Gastroesophageal sphincter (tissue), 4 donors: Measurements from ENCODE around the gene KAZN. TPM values are rescaled to one million over a fixed set of nuclear protein-coding genes. Genes with fewer than 3 reads are reported as not detected.
A peak's percentile ranks its signal among the peaks of the same experiment; 100 is the strongest.

ENCODE experiments used
- ATAC-seq: fragments of 150-250 bp; one replicate; pipeline ENCODE4 v1.9.1; 2016; ENCODE audit warnings: mild to moderate bottlenecking, moderate library complexity
- H3K27ac ChIP-seq, 4 donors: fragments of 200-600 bp; sonication (generic) in 3 of 4; 1 replicate in 3 of 4; 2 replicates in 1 of 4; pipeline ENCODE4 v1.5.1; 2016 to 2019
- H3K27me3 ChIP-seq: fragments of 200-600 bp; sonication (generic); one replicate; pipeline ENCODE4 v1.5.1; 2019
- H3K36me3 ChIP-seq, 2 donors: fragments of 200-600 bp; sonication (generic); one replicate each; pipeline ENCODE4 v1.5.1; 2019; ENCODE audit warnings: control low read depth in 1 of 2
- H3K4me1 ChIP-seq, 3 donors: fragments of 200-600 bp; sonication (generic); 1 replicate in 2 of 3; 2 replicates in 1 of 3; pipeline ENCODE4 v1.5.1; 2016 to 2019; ENCODE audit warnings: control low read depth in 2 of 3
- H3K4me3 ChIP-seq, 2 donors: fragments of 200-600 bp; sonication (generic); one replicate each; pipeline ENCODE4 v1.5.1; 2019; ENCODE audit warnings: mild to moderate bottlenecking in 1 of 2, moderate library complexity in 1 of 2
- H3K9me3 ChIP-seq, 3 donors: fragments of 200-600 bp; sonication (generic); one replicate each; pipeline ENCODE4 v1.5.1; 2017 to 2019; ENCODE audit warnings: control low read depth in 2 of 3
- EP300 ChIP-seq: sonication (generic); formaldehyde crosslinking; IDR thresholded peaks from one replicate; pipeline ENCODE4 v1.6.1; 2017; ENCODE audit warnings: antibody characterized with exemption, mild to moderate bottlenecking
- POLR2A ChIP-seq, 2 donors: fragments of 450-650 bp; IDR thresholded peaks; one replicate each; pipeline ENCODE4 v1.6.1; 2017; ENCODE audit warnings: antibody characterized with exemption in 2 of 2, mild to moderate bottlenecking in 2 of 2, moderate library complexity in 1 of 2
- POLR2AphosphoS5 ChIP-seq: sonication (generic); formaldehyde crosslinking; IDR thresholded peaks from one replicate; pipeline ENCODE4 v1.6.1; 2017; ENCODE audit warnings: antibody characterized with exemption
- WGBS, 2 donors: methylation state at CpG; one replicate each; pipeline ENCODE4 v1.1.5; 2018; ENCODE audit warnings: low coverage in 1 of 2; 5-methylcytosine and 5-hydroxymethylcytosine counted together
- total RNA-seq, 4 donors: library from RNA; depleted of rRNA; stranded (reverse); fragments of >200 nt; gene quantifications; one replicate each; pipeline ENCODE4 v1.1.0, GENCODE V29; 2016
- TF ChIP-seq, protein P1 (sequence below), 4 experiments: fragments of 200-600 bp in 2 of 4; fragments of 450-650 bp in 2 of 4; sonication (generic) in 1 of 4; IDR thresholded peaks; one replicate each; pipeline ENCODE4 v1.5.1; 2017 to 2019; ENCODE audit warnings: antibody characterized with exemption in 4 of 4, mild to moderate bottlenecking in 2 of 4, moderate library complexity in 2 of 4

The KAZN gene
- total RNA-seq, 4 donors from 2014 or later = 6.5 to 16.6 (median 11.5) TPM

DNA sequence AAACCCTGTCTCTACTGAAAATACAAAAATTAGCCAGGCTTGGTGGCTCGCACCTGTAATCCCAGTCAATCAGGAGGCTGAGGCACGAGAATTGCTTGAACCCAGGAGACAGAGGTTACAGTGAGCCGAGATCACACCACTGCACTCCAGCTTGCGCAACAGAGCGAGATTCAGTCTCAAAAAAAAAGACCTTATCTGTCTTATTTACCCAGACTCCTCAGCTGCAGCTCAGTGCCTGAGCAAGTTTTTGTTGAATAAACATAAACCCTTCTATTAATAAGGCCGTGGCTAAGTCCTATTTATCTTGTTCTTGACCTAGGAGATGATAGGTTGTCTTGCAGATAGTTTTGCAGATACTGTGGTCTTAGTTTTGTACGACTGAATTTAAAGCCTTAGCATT is 418.6 kb downstream of the KAZN start:
- H3K9me3 ChIP-seq = no peaks in the 10 kb centered on the region
- no peaks in the 10 kb centered on the region for H3K36me3 ChIP-seq
- WGBS, 2 donors = 93 to 100% methylated on average over 2 to 5 of the region's 7 CpGs
- H3K4me3 ChIP-seq = no peak overlapping the region
- H3K27ac ChIP-seq = no peak overlapping the region
- no peak for ATAC-seq
- H3K27me3 ChIP-seq = no peaks in the 10 kb centered on the region
- TF ChIP-seq EP300 = no peak
- TF ChIP-seq, protein P1, sequence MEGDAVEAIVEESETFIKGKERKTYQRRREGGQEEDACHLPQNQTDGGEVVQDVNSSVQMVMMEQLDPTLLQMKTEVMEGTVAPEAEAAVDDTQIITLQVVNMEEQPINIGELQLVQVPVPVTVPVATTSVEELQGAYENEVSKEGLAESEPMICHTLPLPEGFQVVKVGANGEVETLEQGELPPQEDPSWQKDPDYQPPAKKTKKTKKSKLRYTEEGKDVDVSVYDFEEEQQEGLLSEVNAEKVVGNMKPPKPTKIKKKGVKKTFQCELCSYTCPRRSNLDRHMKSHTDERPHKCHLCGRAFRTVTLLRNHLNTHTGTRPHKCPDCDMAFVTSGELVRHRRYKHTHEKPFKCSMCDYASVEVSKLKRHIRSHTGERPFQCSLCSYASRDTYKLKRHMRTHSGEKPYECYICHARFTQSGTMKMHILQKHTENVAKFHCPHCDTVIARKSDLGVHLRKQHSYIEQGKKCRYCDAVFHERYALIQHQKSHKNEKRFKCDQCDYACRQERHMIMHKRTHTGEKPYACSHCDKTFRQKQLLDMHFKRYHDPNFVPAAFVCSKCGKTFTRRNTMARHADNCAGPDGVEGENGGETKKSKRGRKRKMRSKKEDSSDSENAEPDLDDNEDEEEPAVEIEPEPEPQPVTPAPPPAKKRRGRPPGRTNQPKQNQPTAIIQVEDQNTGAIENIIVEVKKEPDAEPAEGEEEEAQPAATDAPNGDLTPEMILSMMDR (IDR thresholded peaks at IDR 0.05) = no peak
- TF ChIP-seq POLR2A (IDR thresholded peaks at IDR 0.05) = no peak
- TF ChIP-seq POLR2AphosphoS5 = no peak
- H3K4me1 ChIP-seq = peaks cover 0 to 11% (median 0%) of the 10 kb centered on the region in 3 donors

DNA sequence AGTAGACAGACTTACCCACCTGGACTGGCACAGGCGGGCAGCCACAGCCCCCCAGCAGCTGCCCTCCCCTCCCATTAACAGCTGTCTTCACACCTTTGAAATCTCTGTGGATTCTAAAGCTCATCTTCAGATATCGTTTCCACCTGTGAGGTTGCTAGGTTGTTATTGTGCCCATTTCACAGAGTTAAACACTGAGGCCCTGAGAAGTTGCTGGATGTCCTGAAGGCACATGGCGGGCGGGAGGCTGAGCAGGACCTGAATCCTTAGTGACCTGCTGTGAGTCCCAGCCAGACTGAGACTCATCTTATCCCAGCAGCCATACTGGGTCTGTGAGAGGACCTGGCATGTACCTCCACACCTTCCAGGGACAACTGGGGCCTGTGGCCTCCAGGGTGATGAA is 420.3 kb downstream of the KAZN start:
- Histone ChIP-seq H3K27ac (no peak overlapping the region), H3K36me3 (no peaks in the 10 kb centered on the region), H3K4me3 (no peak overlapping the region), H3K27me3 (no peaks in the 10 kb centered on the region), H3K9me3 (no peaks in the 10 kb centered on the region), H3K4me1 (peaks cover 0 to 11% (median 0%) of the 10 kb centered on the region in 3 donors)
- no peak for TF ChIP-seq POLR2A (IDR thresholded peaks at IDR 0.05)
- TF ChIP-seq POLR2AphosphoS5 = no peak
- TF ChIP-seq, protein P1 (IDR thresholded peaks at IDR 0.05) = no peak
- no peak for TF ChIP-seq EP300
- ATAC-seq = no peak
- 100% methylated on average over 1 of the region's 4 CpGs; no CpG with 5 or more reads in 1 of the 2 donors for WGBS, 2 donors

DNA sequence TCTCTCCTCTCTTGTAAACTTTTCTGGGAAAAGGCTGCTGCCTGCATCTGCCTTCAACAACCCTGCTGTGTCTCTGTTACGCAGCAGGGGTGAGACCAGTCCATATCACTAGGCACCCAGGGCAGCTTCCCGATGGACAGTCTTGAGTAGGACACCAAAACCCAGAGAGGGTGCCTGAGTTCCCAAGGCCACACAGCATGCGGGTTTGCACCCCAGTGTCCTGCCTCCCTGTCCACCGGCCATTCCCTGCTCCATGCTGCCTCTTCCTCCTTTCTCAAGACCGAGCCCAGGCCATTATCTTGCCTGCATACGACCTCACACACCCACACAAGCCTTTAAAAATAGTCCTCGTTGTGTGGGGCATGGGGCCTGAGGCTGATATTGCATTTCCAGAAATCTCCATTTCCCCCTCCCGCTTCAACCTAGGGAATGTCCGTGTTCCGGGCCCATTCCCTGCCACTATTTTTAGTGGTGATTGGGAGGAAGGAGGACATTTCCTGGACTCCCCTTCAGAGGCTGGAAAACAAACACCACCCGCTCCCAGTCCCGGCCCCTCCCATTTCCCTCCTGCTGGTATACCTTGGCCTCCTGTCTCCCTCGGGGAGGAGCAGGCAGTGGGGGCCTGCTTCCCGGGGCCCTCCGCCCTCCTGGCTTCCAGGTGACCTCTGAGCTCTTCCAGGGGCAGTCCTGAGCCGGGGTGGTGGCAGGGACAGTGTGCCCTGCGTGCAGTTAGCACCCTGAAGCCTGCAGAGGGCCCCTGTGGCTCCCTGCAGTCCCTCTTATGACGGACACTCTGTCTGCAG is 422.7 kb downstream of the KAZN start:
- H3K4me1 ChIP-seq = no peaks in the 10 kb centered on the region
- no peaks in the 10 kb centered on the region for H3K9me3 ChIP-seq
- WGBS, 2 donors = 40 to 86% methylated on average over 1 to 4 of the region's 18 CpGs
- H3K27me3 ChIP-seq = no peaks in the 10 kb centered on the region
- H3K4me3 ChIP-seq = no peak overlapping the region
- H3K36me3 ChIP-seq = no peaks in the 10 kb centered on the region
- TF ChIP-seq POLR2A (IDR thresholded peaks at IDR 0.05) (no peak), POLR2AphosphoS5 (no peak), EP300 (no peak)
- TF ChIP-seq, protein P1 (IDR thresholded peaks at IDR 0.05) = no peak
- peak; percentile 48 for ATAC-seq
- no peak overlapping the region for H3K27ac ChIP-seq

DNA sequence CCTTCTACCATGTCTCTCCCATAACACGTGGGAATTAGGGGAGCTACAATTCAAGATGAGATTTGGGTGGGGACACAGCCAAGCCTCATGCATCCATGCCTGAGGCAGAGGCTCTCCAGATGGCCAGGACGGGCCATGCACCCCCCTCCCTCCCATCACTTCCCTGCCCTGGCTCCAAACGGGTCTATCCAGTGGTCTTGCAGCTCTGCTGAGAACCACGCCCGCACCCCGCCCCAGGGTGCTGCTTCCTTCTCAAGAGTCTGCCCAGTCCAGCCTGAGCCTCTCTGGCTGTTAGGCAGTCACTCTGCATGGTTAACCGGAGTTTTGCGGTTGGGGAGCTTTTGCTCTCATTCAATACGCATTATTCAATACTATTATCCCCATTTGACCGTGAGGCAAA is 423.6 kb downstream of the KAZN start:
- no peaks in the 10 kb centered on the region for H3K36me3 ChIP-seq
- no peak for ATAC-seq
- H3K27me3 ChIP-seq = no peaks in the 10 kb centered on the region
- WGBS, 2 donors = 92% methylated on average over 8 of the region's 10 CpGs; no CpG with 5 or more reads in 1 of the 2 donors
- TF ChIP-seq POLR2AphosphoS5 = no peak
- TF ChIP-seq, protein P1 (IDR thresholded peaks at IDR 0.05) = no peak
- TF ChIP-seq EP300 = no peak
- TF ChIP-seq POLR2A (IDR thresholded peaks at IDR 0.05) = no peak
- no peaks in the 10 kb centered on the region for H3K9me3 ChIP-seq
- H3K4me1 ChIP-seq = no peaks in the 10 kb centered on the region
- H3K4me3 ChIP-seq = no peak overlapping the region
- no peak overlapping the region for H3K27ac ChIP-seq

DNA sequence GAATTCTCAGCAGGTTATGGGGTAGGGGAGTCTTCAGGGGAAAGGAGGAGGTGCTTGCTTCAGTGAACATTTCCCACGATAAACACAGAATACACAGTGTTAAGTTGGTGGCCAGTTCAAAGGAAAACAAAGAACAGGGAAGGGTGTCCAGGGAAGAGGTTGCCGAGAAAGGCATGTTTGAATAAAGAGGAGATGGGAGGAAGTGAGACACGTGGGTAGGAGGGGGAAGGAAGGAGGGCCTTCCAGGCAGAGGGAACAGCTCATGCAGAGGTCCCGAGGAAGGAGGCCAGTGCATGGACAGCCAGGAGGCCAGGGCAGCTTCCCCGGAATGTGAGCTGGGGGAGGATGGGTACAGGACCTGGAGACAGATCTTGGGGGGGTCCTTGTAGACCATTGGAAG is 424.7 kb downstream of the KAZN start:
- H3K4me1 ChIP-seq = peaks cover 0 to 11% (median 0%) of the 10 kb centered on the region in 3 donors
- no peaks in the 10 kb centered on the region for H3K36me3 ChIP-seq
- H3K27ac ChIP-seq = no peak overlapping the region
- H3K4me3 ChIP-seq = no peak overlapping the region
- H3K9me3 ChIP-seq = no peaks in the 10 kb centered on the region
- no peaks in the 10 kb centered on the region for H3K27me3 ChIP-seq
- WGBS, 2 donors = 31 to 51% methylated on average over 3 to 5 of the region's 5 CpGs
- no peak for ATAC-seq
- TF ChIP-seq, protein P1 (IDR thresholded peaks at IDR 0.05) = no peak
- TF ChIP-seq POLR2AphosphoS5 (no peak), POLR2A (IDR thresholded peaks at IDR 0.05) (no peak), EP300 (no peak)
